CD14-positive monocyte (primary cell): Measurements from ENCODE around the gene OVOL2. TPM values are rescaled to one million over a fixed set of nuclear protein-coding genes. Genes with fewer than 3 reads are reported as not detected.

Experiments used
- DNase-seq, 3 donors: peaks; one replicate each; pipeline ENCODE4 v3.0.0-alpha.2; 2011 to 2022
- H2AFZ ChIP-seq: 2 replicates; pipeline ENCODE4 v1.6.0; 2012; ENCODE audit warnings: mild to moderate bottlenecking, low read depth, low read length, inconsistent platforms; ENCODE audit not compliant: insufficient read depth, poor library complexity, severe bottlenecking
- H3K27ac ChIP-seq, 2 donors: 1 replicate in 1 of 2; 2 replicates in 1 of 2; pipeline ENCODE4 v1.5.1; 2012 to 2013; ENCODE audit warnings: low read length in 2 of 2, control low read depth in 1 of 2, inconsistent platforms in 1 of 2, low read depth in 1 of 2, mild to moderate bottlenecking in 1 of 2
- H3K27me3 ChIP-seq, 2 donors: one replicate each; pipeline versions ENCODE4 v1.6.0 to v1.6.1; 2011 to 2013; ENCODE audit warnings: low read length in 2 of 2; ENCODE audit not compliant: control insufficient read depth in 2 of 2, insufficient read depth in 2 of 2
- H3K36me3 ChIP-seq, 2 donors: replicated peaks in 1 of 2; 1 replicate in 1 of 2; 2 replicates in 1 of 2; pipeline versions ENCODE4 v1.5.1 to v1.6.1; 2012 to 2013; ENCODE audit warnings: low read length in 2 of 2, control low read depth in 1 of 2, inconsistent platforms in 1 of 2, mild to moderate bottlenecking in 1 of 2; ENCODE audit not compliant: insufficient read depth in 2 of 2, control insufficient read depth in 1 of 2
- H3K4me1 ChIP-seq, 2 donors: 1 replicate in 1 of 2; 2 replicates in 1 of 2; pipeline versions ENCODE4 v1.5.1 to v1.6.1; 2012 to 2013; ENCODE audit warnings: low read length in 2 of 2, control low read depth in 1 of 2, inconsistent platforms in 1 of 2, mild to moderate bottlenecking in 1 of 2, moderate library complexity in 1 of 2; ENCODE audit not compliant: insufficient read depth in 2 of 2, control insufficient read depth in 1 of 2
- H3K4me2 ChIP-seq: replicated peaks from 2 replicates; pipeline ENCODE3; 2012; ENCODE audit warnings: low read length, moderate library complexity, mild to moderate bottlenecking; ENCODE audit not compliant: poor library complexity, severe bottlenecking; ENCODE audit errors: extremely low read depth
- H3K4me3 ChIP-seq, 3 experiments: fragments of 200-600 bp in 1 of 3; sonication (generic) in 1 of 3; replicated peaks in 1 of 3; 1 replicate in 2 of 3; 2 replicates in 1 of 3; pipeline ENCODE4 v1.5.1; 2011 to 2013; ENCODE audit warnings: low read length in 3 of 3, mild to moderate bottlenecking in 3 of 3, control low read depth in 2 of 3, low read depth in 2 of 3, inconsistent platforms in 1 of 3, moderate library complexity in 1 of 3
- H3K79me2 ChIP-seq: 2 replicates; pipeline ENCODE4 v1.6.0; 2012; ENCODE audit warnings: mild to moderate bottlenecking, control low read depth, inconsistent platforms, low read length, moderate library complexity; ENCODE audit not compliant: insufficient read depth
- H3K9ac ChIP-seq: 2 replicates; pipeline ENCODE4 v1.6.0; 2017; ENCODE audit warnings: low read length, mild to moderate bottlenecking; ENCODE audit not compliant: insufficient read depth, poor library complexity, severe bottlenecking
- H3K9me3 ChIP-seq, 2 donors: replicated peaks in 1 of 2; 1 replicate in 1 of 2; 2 replicates in 1 of 2; pipeline versions ENCODE4 v1.5.1 to v1.6.1; 2012 to 2013; ENCODE audit warnings: low read length in 2 of 2, control low read depth in 1 of 2; ENCODE audit not compliant: control insufficient read depth in 1 of 2, insufficient read depth in 1 of 2
- H4K20me1 ChIP-seq: 2 replicates; pipeline ENCODE4 v1.6.0; 2012; ENCODE audit warnings: mild to moderate bottlenecking, low read length, control low read depth, moderate library complexity; ENCODE audit not compliant: insufficient read depth
- H3K27ac Mint-ChIP-seq, 7 donors: one replicate each; pipeline ENCODE4 v1.8.0; 2020; ENCODE audit warnings: mild to moderate bottlenecking in 7 of 7, mixed read lengths in 7 of 7, moderate library complexity in 6 of 7, inconsistent platforms in 2 of 7
- H3K27me3 Mint-ChIP-seq, 3 donors: one replicate each; pipeline ENCODE4 v1.8.0; 2021 to 2022; ENCODE audit warnings: low read depth in 3 of 3, mild to moderate bottlenecking in 3 of 3, mixed read lengths in 3 of 3, moderate library complexity in 3 of 3, inconsistent platforms in 1 of 3
- H3K36me3 Mint-ChIP-seq, 2 donors: one replicate each; pipeline ENCODE4 v1.8.0; 2020; ENCODE audit warnings: mixed read lengths in 2 of 2, inconsistent platforms in 1 of 2, mild to moderate bottlenecking in 1 of 2
- H3K4me1 Mint-ChIP-seq: one replicate; pipeline ENCODE4 v1.8.0; 2020; ENCODE audit warnings: mild to moderate bottlenecking, mixed read lengths
- H3K4me3 Mint-ChIP-seq, 2 donors: one replicate each; pipeline ENCODE4 v1.8.0; 2020; ENCODE audit warnings: mild to moderate bottlenecking in 2 of 2, mixed read lengths in 2 of 2, moderate library complexity in 1 of 2
- H3K9me3 Mint-ChIP-seq, 7 donors: one replicate each; pipeline ENCODE4 v1.8.0; 2020 to 2022; ENCODE audit warnings: mixed read lengths in 7 of 7, mild to moderate bottlenecking in 6 of 7, moderate library complexity in 6 of 7, inconsistent platforms in 2 of 7
- CTCF ChIP-seq: fragments of 200-600 bp; IDR thresholded peaks from one replicate; pipeline ENCODE4 v1.8.0; 2022; ENCODE audit warnings: antibody characterized with exemption, mild to moderate bottlenecking
- WGBS: methylation state at CpG from one replicate; pipeline ENCODE4 v1.1.5; 2013; ENCODE audit warnings: missing lambda C conversion rate; ENCODE audit not compliant: insufficient coverage; 5-methylcytosine and 5-hydroxymethylcytosine counted together
- intact Hi-C, 2 donors: fragments of 100-400 bp; cut with micrococcal nuclease; formaldehyde crosslinking; loops; one replicate each; pipeline versions ENCODE4 v1.15.0 to v1.15.1; 2023
- polyA plus RNA-seq, 3 donors: library from polyadenylated mRNA; depleted of rRNA in 1 of 3; unstranded in 2 of 3; stranded (reverse) in 1 of 3; fragments of 300-500 nt in 2 of 3; fragments of >200 nt in 1 of 3; fragmentation: Illumina TruSeq in 2 of 3; gene quantifications; 1 replicate in 2 of 3; 2 replicates in 1 of 3; pipeline ENCODE4 v1.2.3, GENCODE V29; 2012 to 2021

The OVOL2 gene
- polyA plus RNA-seq, 3 donors = not detected

DNA sequence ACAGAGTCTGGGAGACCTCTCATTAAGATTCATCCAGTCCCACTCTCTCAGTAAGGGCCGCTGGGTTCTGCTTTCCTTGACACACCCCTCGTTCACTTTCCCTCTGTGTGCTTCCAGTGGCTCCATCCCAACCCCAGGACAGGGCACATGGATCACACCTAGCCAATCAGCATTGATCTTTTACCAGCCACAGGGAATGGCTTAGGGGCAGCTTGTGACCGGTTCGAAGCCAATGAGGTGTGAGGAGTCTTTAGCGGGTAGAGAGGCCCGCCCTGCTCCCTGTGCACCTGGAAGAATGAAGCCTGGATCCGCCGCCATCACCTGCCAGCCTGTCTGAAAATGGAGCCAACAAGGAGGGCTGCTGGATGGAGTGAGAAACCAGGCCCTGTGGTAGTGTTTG lies 35.2 kb upstream of the OVOL2 start:
- H3K9me3 ChIP-seq = no peaks in the 10 kb centered on the region
- no peaks in the 10 kb centered on the region for H3K4me1 ChIP-seq
- no peaks in the 10 kb centered on the region for H3K4me1 Mint-ChIP-seq
- H3K36me3 Mint-ChIP-seq = no peaks in the 10 kb centered on the region
- H3K27ac ChIP-seq = no peak overlapping the region
- H3K27me3 Mint-ChIP-seq = peaks cover 0 to 11% (median 10%) of the 10 kb centered on the region in 3 donors
- H3K27me3 ChIP-seq = no peaks in the 10 kb centered on the region
- no peak for TF ChIP-seq CTCF
- no peak for DNase-seq
- H4K20me1 ChIP-seq = no peaks in the 10 kb centered on the region
- no peak overlapping the region for H3K4me3 Mint-ChIP-seq
- no peaks in the 10 kb centered on the region for H3K79me2 ChIP-seq
- no peak overlapping the region for H2AFZ ChIP-seq
- H3K9me3 Mint-ChIP-seq = peaks cover 0 to 4% (median 0%) of the 10 kb centered on the region in 7 donors
- no peak overlapping the region for H3K4me3 ChIP-seq
- H3K9ac ChIP-seq = no peak overlapping the region
- H3K4me2 ChIP-seq = no peak overlapping the region
- no peak overlapping the region for H3K27ac Mint-ChIP-seq
- 91% methylated on average over 7 of the region's 8 CpGs for WGBS
- no peaks in the 10 kb centered on the region for H3K36me3 ChIP-seq
- intact Hi-C loops = no loop called here

GRCh38 chr20:18091623-18092022 lies 33.9 kb upstream of the OVOL2 start:
- H3K27me3 Mint-ChIP-seq = peaks cover 2 to 11% (median 10%) of the 10 kb centered on the region in 3 donors

More at GRCh38 chr20:18091623-18092022, 33.9 kb upstream of the OVOL2 start:
- Histone ChIP-seq H3K27ac (no peak overlapping the region), H2AFZ (no peak overlapping the region), H3K79me2 (no peaks in the 10 kb centered on the region), H3K4me3 (no peak overlapping the region), H4K20me1 (no peaks in the 10 kb centered on the region), H3K9me3 (no peaks in the 10 kb centered on the region), H3K4me2 (no peak overlapping the region), H3K36me3 (no peaks in the 10 kb centered on the region), H3K9ac (no peak overlapping the region), H3K4me1 (no peaks in the 10 kb centered on the region), H3K27me3 (no peaks in the 10 kb centered on the region)
- Mint-ChIP-seq H3K27ac (no peak overlapping the region), H3K4me1 (no peaks in the 10 kb centered on the region), H3K36me3 (no peaks in the 10 kb centered on the region), H3K9me3 (peaks cover 0 to 4% (median 0%) of the 10 kb centered on the region in 7 donors), H3K4me3 (no peak overlapping the region)
- no peak for TF ChIP-seq CTCF
- 100% methylated on average over 1 of the region's 7 CpGs for WGBS
- intact Hi-C loops = no loop called here
- DNase-seq = no peak
